GM19240 (cell line): Measurements from ENCODE around the gene IL3RA.
"Not testable (repeated sequence)": the region's sequence is repeated elsewhere in the genome, so short reads cannot be mapped to it uniquely, and the experiment has no call there.

ENCODE experiments used
- DNase-seq: peaks from one replicate; pipeline ENCODE4 v3.0.0; 2011; ENCODE audit warnings: low spot score; ENCODE audit not compliant: insufficient read length

The IL3RA gene

DNA sequence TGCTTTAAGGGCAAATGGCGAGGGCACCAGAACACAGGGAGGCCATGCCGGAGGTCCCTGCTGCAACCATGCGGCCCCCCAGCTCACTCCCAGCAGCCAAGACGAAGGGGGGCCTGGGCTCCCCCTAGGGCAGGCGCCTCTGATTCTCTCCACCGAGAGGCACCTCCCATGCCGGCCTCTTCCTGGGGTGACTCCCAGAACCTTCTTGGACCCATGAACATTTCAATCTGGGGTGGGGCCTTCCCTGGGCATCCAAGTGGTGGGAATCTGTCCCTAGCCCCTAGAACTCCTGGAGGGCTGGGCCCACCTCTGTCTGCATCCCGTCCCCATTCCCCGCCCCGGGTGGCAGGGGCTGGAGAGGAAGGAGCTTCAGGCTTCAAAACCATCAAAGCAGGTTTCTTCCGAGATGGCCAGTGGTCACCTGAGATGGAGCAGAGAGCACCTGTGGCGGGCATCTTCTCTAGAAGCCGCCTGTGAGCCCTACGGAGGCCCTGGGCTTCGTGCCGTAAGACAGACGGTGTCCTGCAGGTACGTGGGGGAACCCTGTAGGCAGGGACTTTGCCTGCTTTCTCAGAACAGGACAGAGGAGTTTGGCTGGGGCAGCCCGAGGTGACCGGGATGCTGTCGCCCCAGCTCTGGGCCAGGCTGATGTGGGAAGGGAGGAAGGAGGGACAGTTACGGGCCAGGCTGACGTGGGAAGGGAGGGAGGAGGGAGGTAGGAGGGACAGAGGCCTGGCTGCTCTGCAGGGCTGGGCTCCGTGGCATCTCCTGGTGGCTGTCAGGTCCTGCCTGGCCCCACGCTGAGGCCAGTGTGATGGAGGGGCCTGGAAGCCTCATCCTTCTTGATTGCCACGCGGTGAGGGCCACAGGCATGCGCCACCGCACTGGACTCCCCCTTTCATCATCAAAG lies 62.1 kb downstream of the IL3RA start:
- no peak for DNase-seq

DNA sequence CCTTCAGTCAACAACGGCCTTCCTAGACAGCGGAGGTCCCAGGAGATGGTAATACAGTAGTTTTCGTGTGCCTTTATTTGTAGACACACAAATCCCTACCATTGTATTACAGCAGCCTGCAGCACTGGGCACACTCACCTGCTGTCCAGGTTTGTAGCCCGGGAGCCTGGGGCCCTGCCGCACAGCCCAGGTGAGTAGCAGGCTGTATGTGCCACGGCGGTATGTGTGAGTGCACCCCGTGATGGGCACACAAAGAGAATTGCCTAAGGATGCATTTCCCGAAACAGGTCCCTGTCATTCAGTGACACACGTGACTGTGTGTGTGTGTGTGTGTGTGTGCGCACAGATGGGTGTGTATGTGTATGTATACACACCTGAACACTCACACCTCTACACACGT lies 63.5 kb downstream of the IL3RA start:
- no peak for DNase-seq

DNA sequence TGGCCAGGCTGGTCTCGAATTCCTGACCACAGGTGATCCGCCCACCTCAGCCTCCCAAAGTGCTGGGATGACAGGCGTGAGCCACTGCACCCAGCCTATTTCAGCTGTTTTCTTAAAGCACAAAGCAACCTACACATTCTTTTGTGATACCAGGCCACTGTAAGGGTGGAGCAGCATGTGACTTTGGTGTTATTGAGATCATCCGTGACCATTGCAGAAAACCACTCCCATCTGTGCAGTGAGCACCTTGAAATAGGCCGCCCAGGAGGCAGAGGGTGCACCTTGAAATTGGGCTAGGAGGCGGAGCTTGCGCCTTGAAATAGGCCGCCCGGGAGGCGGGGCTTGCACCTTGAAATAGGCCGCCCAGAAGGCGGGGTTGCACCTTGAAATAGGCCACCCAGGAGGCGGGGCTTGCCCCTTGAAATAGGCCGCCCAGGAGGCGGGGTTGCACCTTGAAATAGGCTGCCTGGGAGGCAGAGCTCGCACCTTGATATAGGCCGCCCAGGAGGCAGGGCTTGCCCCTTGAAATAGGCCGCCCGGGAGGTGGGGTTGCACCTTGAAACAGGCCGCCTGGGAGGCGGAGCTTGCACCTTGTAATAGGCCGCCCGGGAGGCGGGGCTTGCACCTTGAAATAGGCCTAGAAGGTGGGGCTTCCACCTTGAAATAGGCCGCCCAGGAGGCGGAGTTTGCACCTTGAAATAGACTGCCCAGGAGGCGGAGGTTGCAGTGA lies 64.3 kb downstream of the IL3RA start:
- DNase-seq = no peak

DNA sequence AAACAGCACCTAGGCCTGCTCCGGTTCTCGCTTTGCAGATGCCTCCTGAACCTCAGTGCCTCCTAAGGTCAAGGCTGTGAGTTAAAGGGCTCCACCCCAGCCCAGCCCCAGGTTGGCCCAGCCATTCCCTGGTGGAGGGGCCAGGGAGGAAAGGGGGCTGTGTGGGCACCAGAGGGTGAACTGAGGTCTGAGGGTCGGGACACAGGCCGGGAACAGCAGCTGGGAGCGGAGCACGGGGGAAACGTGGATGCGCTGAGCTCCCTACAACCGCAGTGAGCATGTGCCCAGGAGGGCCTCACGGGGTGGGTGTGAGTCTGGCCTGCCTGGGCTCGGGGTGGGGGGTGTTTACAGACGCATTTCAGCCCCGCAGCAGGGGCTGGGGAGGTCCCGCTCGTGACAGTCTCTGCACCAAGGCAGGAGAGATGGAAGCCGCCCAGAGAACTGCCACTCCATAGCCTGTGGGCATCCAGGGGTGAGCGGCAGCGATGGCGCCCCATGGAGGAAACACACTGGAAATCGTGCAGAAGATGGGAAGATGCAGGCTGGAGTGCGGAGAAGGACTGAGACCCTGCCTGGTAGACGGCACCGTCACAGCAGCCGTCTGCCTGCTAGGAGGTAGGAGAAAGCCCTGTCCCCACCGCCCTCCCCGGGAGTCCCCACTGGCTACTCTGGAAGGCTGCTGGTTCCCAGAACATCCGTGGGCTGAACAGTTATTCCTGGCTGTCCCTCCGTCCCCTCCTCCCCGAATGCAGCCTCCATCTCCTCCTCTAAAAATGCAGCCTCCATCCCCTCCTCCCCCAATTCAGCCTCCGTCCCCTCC lies 65.2 kb downstream of the IL3RA start:
- DNase-seq = no peak

DNA sequence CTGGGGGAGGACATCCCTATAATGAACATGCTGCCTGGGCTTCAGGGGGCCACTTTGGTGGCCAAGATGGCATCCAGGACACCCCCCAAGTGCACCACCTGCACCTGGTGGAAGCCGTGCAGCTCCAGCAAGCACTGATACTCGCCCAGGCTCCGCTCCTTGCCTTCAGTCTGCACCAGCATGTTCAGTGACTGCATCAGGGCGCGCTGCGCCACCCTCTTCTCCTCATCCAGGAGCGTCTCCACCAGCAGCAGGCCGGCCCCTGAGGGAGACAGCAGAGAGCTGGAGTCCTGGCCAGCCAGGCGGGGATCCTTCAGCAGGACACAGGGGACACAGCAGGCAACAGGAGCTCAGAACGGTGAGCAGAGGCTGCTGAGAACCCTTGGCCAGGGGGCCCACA lies 66.6 kb downstream of the IL3RA start:
- no peak for DNase-seq

DNA sequence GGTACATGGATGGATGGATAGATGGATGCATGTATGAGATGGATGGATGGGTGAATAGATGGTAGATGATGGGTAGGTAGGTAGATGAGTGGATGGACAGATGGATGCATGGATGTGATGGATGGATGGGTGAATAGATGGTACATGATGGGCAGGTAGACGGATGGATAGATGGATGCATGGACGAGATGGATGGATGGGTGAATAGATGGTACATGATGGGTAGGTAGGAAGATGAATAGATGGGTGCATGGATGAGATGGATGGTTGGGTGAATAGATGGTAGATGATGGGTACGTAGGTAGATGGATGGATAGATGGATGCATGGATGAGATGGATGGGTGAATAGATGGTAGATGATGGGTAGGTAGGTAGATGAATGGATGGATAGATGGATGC lies 67.3 kb downstream of the IL3RA start:
- DNase-seq = not testable (repeated sequence)

DNA sequence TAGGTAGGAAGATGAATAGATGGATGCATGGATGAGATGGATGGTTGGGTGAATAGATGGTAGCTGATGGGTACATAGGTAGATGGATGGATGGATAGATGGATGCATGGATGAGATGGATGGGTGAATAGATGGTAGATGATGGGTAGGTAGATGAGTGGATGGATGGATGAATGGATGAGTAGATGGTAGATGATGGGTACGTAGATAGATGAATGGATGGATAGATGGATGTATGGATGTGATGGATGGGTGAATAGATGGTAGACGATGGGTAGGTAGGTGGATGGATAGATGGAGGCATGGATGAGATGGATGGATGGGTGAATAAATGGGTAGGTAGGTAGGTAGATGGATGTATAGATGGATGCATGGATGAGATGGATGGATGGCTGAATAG lies 69.2 kb downstream of the IL3RA start:
- DNase-seq = not testable (repeated sequence)

DNA sequence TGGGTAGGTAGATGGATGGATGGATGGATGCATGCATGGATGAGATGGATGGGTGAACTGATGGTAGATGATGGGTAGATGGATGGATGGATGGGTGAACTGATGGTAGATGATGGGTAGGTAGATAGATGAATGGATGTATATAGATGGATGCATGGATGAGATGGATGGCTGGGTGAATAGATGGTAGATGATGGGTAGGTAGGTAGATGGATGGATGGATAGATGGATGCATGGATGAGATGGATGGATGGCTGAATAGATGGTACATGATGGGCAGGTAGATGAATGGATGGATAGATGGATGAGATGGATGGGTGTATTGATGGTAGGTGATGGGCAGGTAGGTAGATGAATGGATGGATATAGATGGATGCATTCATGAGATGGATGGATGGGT lies 70.5 kb downstream of the IL3RA start:
- DNase-seq = no peak

DNA sequence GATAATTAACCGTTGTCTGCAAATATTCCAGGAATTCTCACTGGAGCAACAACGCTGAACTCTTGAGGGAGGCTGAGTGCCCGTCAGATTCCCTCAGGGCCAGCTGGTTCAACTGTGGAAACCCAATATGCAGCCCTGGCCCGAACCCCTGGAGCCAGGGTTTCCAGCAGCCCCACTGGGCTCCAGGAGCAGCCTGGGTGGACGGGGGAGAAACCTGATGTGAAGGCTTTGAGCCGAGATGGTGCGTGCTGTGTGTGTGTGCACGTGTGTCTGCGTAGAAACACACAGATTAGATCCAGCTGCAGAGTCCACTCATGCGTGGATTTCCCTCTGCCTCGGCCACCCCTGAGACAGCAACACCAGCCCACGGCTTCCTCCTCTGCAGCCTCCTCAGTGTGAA lies 74.7 kb downstream of the IL3RA start:
- DNase-seq = no peak

DNA sequence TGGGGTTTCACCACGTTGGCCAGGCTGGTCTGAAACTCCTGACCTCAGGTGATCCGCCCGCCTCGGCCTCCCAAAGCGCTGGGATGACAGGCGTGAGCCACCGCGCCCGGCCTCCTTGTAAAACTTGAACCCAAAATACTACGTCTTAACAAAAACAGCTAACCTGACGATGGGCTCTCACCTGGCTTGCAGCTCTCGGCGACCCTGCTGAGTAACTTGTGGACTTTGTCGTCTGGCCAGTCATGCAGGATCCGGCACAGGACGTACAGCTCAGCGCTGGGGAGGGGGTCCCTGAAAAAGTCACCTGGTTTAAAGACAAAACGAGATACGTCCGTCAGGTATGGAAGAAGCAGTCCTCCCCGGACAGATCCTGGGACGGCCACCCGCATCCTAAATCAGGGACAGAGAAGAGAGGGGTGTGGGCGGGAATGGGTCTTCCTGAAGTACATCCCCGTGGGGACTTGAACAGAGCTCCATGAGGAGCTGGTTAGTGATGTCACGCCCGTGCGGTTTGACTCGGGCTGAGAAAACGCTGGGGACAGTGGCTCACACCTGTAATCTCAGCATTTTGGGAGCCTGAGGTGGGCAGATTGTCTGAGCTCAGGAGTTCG lies 76.1 kb downstream of the IL3RA start:
- no peak for DNase-seq

DNA sequence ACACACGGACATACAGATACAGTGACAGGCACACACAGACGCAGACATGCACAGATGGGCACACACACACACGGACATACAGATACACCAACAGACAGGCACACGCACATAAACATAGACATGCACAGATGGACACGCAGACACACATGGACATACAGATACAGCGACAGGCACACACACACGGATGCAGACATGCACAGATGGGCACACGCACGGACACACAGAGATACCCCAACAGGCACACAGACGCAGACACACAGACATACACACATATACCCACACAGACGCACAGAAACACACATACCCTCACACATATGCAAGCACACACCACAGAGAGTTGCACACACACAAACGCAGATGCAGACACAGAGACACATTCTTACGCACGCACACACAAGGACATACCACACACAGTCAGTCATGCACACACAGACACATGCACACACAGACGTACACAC lies 79.8 kb downstream of the IL3RA start:
- DNase-seq = no peak

DNA sequence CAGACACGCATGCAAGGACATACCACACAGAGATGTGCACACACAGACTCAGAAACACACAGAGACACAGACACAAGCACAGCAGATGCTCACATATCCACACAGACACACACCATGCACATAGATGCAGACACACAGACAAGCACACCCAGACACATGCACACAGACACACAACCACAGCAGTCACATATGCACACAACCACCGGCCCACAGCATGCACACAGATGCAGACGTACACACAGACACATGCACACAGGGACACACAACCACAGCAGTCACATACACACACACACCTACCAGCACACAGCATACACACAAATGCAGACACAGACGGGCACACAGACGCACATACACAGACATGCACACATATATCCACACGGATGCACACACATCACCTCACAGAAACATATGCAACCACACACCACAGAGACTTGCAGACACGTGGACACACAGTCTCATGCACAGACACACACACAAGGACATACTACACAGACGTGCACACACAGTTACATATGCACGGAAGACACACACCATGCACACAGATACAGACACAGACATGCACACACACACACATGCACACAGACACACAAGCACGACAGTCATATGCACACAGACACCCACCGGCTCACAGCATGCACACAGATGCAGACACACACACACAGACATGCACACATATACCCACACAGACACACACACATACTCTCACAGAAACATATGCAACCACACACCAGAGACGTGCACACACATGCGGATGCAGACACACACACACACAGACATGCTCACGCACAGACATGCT lies 80.6 kb downstream of the IL3RA start:
- DNase-seq = no peak

DNA sequence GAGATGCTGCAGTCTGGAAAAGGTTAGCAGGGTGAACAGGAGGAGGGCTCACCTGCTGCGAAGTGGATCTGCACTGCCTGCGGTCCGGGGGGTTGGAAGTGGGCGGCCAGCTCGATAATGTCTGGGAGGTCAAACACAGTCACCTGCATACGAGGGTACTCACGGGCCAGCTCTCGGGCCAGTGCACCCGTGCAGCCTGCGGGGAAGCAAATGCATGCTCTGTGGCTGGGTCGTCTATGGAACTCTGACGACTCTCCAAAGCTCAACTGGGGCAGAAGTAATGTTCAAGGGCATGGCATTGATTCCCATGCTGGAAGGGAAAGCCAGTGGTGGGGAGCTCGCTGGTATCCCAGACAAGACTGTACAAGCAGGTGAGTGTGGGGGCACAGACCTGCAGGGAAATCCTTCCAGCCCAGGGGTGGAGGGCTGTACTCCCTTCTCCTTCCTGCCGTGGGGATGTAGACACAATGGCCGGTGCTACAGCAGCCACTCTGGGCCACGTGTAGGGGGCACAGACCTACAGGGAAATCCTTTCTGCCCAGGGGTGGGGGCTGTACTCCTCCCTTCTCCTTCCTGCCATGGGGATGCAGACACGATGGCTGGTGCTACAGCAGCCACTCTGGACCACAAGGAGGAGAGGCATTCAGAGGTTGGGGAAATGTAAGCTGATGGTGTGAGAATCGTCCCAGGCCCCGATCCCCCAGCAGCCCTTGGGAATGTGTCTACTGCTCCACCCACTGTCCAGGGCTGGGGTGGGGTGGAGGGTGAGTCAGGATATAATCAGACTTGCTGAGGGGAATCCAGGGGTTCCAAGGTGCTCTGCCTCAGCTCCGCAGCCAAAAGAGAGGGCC lies 81.6 kb downstream of the IL3RA start:
- no peak for DNase-seq

DNA sequence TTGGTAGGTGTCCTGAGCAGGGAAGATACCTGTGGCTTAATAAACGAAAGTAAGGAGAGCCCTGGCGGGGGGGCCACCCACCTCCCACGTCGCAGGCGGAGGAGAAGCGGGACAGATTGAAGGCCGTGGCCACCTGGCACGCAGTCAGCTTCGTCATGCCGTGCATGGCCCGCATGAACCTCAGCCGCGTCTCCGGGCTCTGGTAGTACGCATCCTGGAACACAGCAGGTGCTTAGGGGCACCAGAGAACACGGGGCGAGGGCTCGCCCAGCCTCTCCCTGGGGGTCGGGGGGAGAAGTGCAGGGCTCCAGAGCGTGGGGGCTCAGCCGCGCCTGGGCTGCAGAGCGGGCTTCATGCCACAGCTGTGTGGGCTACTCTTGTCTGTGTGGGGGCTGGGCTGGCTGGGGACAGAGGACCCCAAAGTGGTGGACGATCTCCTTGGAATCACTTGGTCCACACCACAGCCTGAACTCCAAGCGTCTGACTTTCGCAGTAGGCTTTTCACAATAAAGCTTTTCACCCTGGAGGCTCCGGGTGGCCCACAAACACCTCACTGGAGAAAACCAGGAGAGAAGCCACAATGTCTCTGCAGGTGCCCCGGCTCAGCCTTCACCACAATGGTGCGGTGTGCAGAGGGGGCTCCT lies 82.4 kb downstream of the IL3RA start:
- no peak for DNase-seq

DNA sequence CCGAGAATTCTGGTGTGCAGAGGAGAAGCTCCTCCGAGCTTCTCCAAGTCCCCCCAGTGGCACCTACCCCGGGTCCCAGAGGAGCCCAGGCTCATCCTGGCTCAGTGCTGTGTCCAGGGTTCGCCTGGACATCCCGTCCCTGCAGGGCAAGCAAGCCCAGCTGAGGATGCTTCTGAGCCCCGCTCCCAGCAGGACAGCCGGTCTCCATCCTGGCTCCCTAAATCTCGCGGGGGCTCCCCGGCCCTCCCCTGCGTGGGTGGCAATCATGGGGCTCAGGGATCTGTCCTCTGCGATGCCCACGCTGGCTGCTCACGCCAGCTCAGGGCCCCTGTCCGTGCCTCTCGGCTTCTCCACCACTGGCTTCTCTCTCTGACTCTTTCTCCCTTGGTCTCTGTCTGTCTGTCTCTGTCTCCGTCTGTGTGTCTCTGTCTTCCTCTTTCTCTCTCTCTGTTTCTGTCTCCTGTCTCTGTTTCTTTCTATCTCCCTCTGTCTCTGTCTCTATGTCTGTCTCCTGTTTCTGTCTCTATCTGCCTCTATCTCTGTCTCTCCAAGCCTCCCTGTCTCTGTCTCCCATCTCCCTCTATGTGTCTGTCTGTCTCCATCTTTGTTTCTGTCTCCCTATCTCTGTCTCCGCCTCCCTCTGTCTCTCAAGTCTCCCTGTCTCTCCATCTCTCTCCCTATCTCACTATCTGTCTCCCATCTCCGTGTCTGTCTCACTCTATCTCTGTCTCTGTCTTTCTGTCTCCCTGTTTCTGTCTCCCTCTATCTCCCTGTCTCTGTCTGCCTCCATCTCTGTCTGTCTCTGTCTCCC lies 83.2 kb downstream of the IL3RA start:
- no peak for DNase-seq

DNA sequence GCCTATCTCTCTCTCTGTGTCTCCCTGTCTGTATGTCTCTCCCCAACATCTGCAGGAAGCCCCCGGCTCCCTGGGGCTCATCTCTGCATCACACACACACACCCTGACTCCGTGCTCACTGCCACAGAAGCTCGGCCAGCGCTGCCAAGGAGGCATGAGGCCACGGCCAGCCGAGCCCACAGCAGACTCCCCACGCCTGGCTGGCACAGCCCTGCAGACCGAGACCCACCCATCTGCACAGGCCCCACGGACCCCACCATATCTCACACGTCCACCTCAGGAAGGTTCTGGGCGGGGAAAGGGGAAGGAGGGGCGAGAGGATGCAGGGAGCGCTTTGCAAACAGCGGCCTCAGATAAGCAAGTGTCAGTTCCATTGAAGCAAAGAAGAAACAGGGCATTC lies 83.8 kb downstream of the IL3RA start:
- no peak for DNase-seq

DNA sequence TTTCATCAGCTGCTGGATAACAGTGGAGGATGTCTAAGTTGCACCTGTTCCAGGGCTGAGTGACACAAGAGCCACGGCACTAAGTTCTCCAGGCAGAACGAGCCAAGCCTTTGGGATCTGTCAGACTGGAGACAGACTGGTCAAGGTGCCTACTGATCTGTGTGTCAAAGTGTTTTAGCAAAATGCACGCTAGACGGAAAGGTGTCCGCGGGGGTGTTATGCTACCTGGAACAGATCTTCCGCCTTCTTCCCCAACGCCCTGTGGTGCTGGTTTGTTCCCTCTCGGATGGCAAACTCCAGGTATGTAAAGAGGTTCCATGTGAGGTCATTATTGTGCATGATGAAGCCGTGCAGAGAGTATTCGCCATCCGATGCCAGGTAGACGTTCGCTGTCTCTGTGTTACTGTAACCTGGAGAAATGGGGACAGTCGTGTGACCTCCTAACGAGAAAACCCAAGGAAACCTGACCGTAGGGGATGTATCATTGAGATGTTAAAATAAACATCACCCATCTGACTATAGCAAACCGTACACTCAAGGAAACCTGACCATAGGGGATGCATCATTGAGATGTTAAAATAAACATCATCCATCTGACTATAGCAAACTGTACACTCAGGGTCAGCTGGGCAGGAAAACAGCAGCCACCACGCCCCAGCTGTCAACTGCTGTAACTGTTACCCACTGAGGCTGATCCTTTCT lies 85.0 kb downstream of the IL3RA start:
- no peak for DNase-seq

DNA sequence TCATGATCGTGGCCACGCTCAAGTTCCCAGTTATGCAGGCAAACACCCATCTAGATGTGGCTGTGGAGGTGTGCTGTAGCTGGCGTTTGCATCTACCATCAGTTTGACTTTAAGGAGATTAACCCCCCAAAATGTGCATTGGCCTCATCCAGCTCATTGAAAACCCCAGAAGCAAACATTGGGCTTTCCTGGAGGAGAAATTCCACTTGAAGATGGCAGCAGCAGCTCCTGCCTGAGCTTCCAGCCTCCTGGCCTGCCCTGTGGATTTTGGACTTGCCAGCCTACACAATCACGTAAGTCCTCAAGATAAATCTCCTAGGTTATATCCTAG lies 85.5 kb downstream of the IL3RA start:
- no peak for DNase-seq
